ENCODE data around the gene DRP2. TPM values are rescaled to one million over a fixed set of nuclear protein-coding genes. Genes with fewer than 3 reads are reported as not detected.

The DRP2 gene, protein sequence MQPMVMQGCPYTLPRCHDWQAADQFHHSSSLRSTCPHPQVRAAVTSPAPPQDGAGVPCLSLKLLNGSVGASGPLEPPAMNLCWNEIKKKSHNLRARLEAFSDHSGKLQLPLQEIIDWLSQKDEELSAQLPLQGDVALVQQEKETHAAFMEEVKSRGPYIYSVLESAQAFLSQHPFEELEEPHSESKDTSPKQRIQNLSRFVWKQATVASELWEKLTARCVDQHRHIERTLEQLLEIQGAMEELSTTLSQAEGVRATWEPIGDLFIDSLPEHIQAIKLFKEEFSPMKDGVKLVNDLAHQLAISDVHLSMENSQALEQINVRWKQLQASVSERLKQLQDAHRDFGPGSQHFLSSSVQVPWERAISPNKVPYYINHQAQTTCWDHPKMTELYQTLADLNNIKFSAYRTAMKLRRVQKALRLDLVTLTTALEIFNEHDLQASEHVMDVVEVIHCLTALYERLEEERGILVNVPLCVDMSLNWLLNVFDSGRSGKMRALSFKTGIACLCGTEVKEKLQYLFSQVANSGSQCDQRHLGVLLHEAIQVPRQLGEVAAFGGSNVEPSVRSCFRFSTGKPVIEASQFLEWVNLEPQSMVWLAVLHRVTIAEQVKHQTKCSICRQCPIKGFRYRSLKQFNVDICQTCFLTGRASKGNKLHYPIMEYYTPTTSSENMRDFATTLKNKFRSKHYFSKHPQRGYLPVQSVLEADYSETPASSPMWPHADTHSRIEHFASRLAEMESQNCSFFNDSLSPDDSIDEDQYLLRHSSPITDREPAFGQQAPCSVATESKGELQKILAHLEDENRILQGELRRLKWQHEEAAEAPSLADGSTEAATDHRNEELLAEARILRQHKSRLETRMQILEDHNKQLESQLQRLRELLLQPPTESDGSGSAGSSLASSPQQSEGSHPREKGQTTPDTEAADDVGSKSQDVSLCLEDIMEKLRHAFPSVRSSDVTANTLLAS
- total RNA-seq, result under 0.01 and 0.12 TPM in 2 replicates

DNA sequence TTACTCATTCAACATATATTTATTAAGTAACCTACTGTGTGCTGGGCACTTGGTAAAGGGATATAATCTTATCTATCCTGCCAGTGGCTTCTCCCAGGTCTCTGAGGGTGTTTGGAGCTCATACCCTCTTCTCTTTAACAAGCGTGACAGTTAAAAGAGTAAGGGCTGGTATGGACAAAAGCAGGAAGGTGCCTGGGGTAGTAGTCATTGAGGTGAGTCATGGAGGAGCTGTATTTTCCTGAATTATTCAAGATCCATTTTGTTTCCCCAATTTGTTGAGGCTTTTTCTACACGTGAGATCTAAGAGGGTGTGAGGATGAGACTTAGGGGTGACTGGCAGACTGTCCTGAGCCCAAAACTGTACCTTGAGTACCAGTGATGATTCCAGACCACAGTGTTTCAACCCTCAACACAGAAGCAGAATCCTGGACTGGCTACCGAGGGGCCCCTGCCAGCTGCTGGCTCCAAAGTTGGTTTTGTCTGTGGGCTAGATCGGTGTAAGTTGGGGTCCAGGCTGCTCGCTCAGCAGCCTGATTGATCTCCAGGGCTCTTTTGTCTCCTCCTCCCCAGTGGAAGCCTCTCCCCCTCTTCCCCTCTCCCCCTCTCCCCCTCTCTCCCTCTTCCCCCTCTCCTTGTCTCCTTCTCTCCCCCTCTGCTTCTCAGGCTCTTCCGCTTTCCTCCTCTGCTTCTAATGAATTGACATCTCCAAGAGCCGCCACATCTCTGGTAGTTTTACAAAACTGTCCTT is at the start of gene DRP2:
Gene DRP2, plus strand, starts transcription at position 671 of the 748 bp plus-strand sequence. CDS start 11,862 bp downstream, outside the sequence.

DNA sequence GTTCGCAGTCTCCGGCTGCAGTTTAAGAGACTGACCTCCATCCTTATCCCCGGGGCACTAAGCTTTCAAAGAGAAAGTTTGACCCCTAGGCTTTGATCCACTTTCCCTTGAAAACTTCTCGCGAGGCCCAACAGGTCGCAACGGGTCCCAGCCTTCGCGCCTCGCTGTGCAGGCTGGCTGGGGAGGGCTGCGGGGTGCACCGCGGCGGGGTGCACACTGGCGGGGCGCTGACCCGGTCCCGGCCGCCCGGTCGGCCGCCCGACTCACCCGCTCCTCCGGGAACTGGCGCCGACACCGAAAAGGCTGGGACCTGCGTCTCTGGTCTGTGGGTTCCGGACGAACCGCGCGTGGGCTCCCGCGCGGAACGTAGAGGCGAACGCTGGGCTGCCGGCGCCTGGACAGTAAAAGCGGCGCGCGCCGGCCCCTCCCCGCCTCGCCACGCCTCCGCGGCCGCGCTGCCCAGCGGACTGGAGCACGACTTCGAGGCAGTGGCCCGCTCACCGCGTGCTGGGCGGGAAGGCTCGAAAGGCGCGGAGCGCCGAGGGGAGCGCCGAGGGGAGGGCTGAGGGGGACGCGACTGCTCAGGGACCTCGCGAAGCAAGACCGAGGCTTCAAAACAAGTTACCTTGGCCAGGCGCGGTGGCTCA is 71.5 kb downstream of the DRP2 start, which contains the start of gene TAF7L:
Gene TAF7L, minus strand, starts transcription at position 378 of the 647 bp plus-strand sequence. CDS start 3,791 bp downstream, outside the sequence.

Other genes with a start within 250 kb of the DRP2 start
- 16.5 and 20.6 TPM in 2 replicates for gene TRMT2B, start 167.7 kb upstream of the DRP2 start, total RNA-seq
- 7.1 and 12.0 TPM in 2 replicates for gene TMEM35A, start 140.9 kb upstream of the DRP2 start, total RNA-seq
- 9.8 and 14.1 TPM in 2 replicates for gene CENPI, start 121.6 kb upstream of the DRP2 start, total RNA-seq
- 0.25 and 0.26 TPM in 2 replicates for gene TAF7L, start 71.5 kb downstream of the DRP2 start, total RNA-seq
- gene TIMM8A, start 129.0 kb downstream of the DRP2 start, total RNA-seq, result 2.8 and 2.9 TPM in 2 replicates
- not detected in 2 replicates for gene BTK, start 166.4 kb downstream of the DRP2 start, total RNA-seq
- 603 and 776 TPM in 2 replicates for gene RPL36A, start 171.2 kb downstream of the DRP2 start, total RNA-seq
- gene GLA, start 188.1 kb downstream of the DRP2 start, total RNA-seq, result 26.1 and 27.6 TPM in 2 replicates
- 120 and 121 TPM in 2 replicates for gene HNRNPH2, start 188.4 kb downstream of the DRP2 start, total RNA-seq

All from aortic smooth muscle cell (primary cell).